Keratinocyte (primary cell): ENCODE measurements around the gene TRIP13. TPM values are rescaled to one million over a fixed set of nuclear protein-coding genes. Genes with fewer than 3 reads are reported as not detected.
"Not testable (repeated sequence)": the region's sequence is repeated elsewhere in the genome, so short reads cannot be mapped to it uniquely, and the experiment has no call there.

Experiments used
- DNase-seq: peaks from one replicate; pipeline ENCODE4 v3.0.0-alpha.2; 2011; ENCODE audit warnings: low read depth, missing footprints, low spot score
- FAIRE-seq: peaks from 2 replicates; lab custom pipeline; 2011; peaks lifted over from hg19 to GRCh38; lab: Jason Lieb, UNC
- H2AFZ ChIP-seq: 2 replicates; pipeline ENCODE4 v1.6.0; 2012; ENCODE audit warnings: low read length, control low read depth, inconsistent platforms; ENCODE audit not compliant: control insufficient read depth
- H3K27ac ChIP-seq: 2 replicates; pipeline ENCODE4 v1.5.1; 2011; ENCODE audit warnings: low read length; ENCODE audit not compliant: control insufficient read depth, insufficient read depth
- H3K27me3 ChIP-seq: 3 replicates; pipeline ENCODE4 v1.6.0; 2011; ENCODE audit warnings: low read length; ENCODE audit not compliant: control insufficient read depth, insufficient read depth; ENCODE audit errors: extremely low read depth
- H3K36me3 ChIP-seq, 2 experiments: 2 replicates in 1 of 2; 3 replicates in 1 of 2; pipeline ENCODE4 v1.5.1; 2011; ENCODE audit warnings: low read length in 2 of 2, mild to moderate bottlenecking in 1 of 2; ENCODE audit not compliant: control insufficient read depth in 2 of 2, insufficient read depth in 2 of 2; ENCODE audit errors: extremely low read depth in 1 of 2
- H3K4me1 ChIP-seq: 3 replicates; pipeline ENCODE4 v1.5.1; 2011; ENCODE audit warnings: low read length; ENCODE audit not compliant: control insufficient read depth, insufficient read depth; ENCODE audit errors: extremely low read depth
- H3K4me2 ChIP-seq: 3 replicates; pipeline ENCODE4 v1.6.0; 2011; ENCODE audit warnings: low read depth, low read length; ENCODE audit not compliant: control insufficient read depth, insufficient read depth; ENCODE audit errors: extremely low read depth
- H3K4me3 ChIP-seq, 3 experiments: fragments of 200-600 bp in 1 of 3; sonication (generic) in 1 of 3; 2 replicates in 2 of 3; 3 replicates in 1 of 3; pipeline ENCODE4 v1.5.1; 2011 to 2016; ENCODE audit warnings: low read length in 3 of 3, mild to moderate bottlenecking in 3 of 3, control low read depth in 2 of 3, inconsistent platforms in 1 of 3, low read depth in 1 of 3, mixed read lengths in 1 of 3, mixed run types in 1 of 3, moderate library complexity in 1 of 3; ENCODE audit not compliant: control insufficient read depth in 2 of 3, insufficient read depth in 2 of 3; ENCODE audit errors: extremely low read depth in 1 of 3
- H3K79me2 ChIP-seq: 2 replicates; pipeline ENCODE4 v1.6.0; 2012; ENCODE audit warnings: low read length; ENCODE audit not compliant: control insufficient read depth, insufficient read depth
- H3K9ac ChIP-seq: 3 replicates; pipeline ENCODE4 v1.6.0; 2011; ENCODE audit warnings: low read length; ENCODE audit not compliant: control insufficient read depth, insufficient read depth; ENCODE audit errors: extremely low read depth
- H3K9me1 ChIP-seq: 3 replicates; pipeline ENCODE4 v1.6.0; 2011; ENCODE audit warnings: low read length; ENCODE audit not compliant: control insufficient read depth, insufficient read depth; ENCODE audit errors: extremely low read depth
- H3K9me3 ChIP-seq: 2 replicates; pipeline ENCODE4 v1.5.1; 2012; ENCODE audit warnings: low read depth, low read length; ENCODE audit not compliant: control insufficient read depth
- H4K20me1 ChIP-seq: 3 replicates; pipeline ENCODE4 v1.6.0; 2011; ENCODE audit warnings: low read length; ENCODE audit not compliant: control insufficient read depth, insufficient read depth; ENCODE audit errors: extremely low read depth
- EZH2 ChIP-seq: IDR thresholded peaks from one replicate; pipeline ENCODE4 v1.6.1; 2012; ENCODE audit warnings: inconsistent platforms, mild to moderate bottlenecking, low read length, moderate library complexity
- dilution Hi-C: fragments of 300-500 bp; cut with MboI; formaldehyde crosslinking; loops from one replicate; pipeline ENCODE4 v1.7.0; 2020; ENCODE audit warnings: low sequenced_read_pairs; ENCODE audit not compliant: extremely low pct_ligation_motif_present
- polyA minus RNA-seq, 3 experiments: library from RNA; depleted of rRNA, polyadenylated mRNA; stranded (reverse); fragments of >200 nt; gene quantifications; 1 replicate in 1 of 3; 2 replicates in 1 of 3; 3 replicates in 1 of 3; pipeline ENCODE4 v1.2.3, GENCODE V29; 2011
- polyA plus RNA-seq, 5 experiments: library from polyadenylated mRNA; depleted of rRNA in 3 of 5; stranded (reverse) in 3 of 5; stranded (forward) in 1 of 5; unstranded in 1 of 5; fragments of >200 nt; gene quantifications; 1 replicate in 1 of 5; 2 replicates in 3 of 5; 3 replicates in 1 of 5; pipeline versions ENCODE4 v1.2.1 to v1.2.3, GENCODE V29; 2011 to 2012; ENCODE audit warnings: missing spikeins in 2 of 5, low read depth in 1 of 5, low replicate concordance in 1 of 5
- TF ChIP-seq, protein P1 (sequence below), 3 experiments: IDR thresholded peaks in 1 of 3; conservative IDR thresholded peaks in 1 of 3; optimal IDR thresholded peaks in 1 of 3; 2 replicates in 2 of 3; 3 replicates in 1 of 3; pipeline versions ENCODE3 to v1.5.1; 2011; ENCODE audit warnings: low read length in 3 of 3, mild to moderate bottlenecking in 3 of 3, moderate library complexity in 2 of 3, control low read depth in 1 of 3, inconsistent platforms in 1 of 3; ENCODE audit not compliant: insufficient read depth in 2 of 3; ENCODE audit errors: extremely low read depth in 1 of 3

TRIP13 gene, protein sequence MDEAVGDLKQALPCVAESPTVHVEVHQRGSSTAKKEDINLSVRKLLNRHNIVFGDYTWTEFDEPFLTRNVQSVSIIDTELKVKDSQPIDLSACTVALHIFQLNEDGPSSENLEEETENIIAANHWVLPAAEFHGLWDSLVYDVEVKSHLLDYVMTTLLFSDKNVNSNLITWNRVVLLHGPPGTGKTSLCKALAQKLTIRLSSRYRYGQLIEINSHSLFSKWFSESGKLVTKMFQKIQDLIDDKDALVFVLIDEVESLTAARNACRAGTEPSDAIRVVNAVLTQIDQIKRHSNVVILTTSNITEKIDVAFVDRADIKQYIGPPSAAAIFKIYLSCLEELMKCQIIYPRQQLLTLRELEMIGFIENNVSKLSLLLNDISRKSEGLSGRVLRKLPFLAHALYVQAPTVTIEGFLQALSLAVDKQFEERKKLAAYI
- 11.2 to 37.8 TPM (median 26.1 TPM) in 3 replicates for polyA plus RNA-seq
- 3.0 TPM for polyA plus RNA-seq (2011; ENCODE audit: low read depth)
- 12.7 and 17.9 TPM in 2 replicates for polyA plus RNA-seq (2011; cell fraction: cytosol; rRNA removed)
- 9.1 and 9.9 TPM in 2 replicates for polyA plus RNA-seq (2011; cell fraction: nucleus; rRNA removed)
- polyA plus RNA-seq (2012; ENCODE audit: low replicate concordance) = 2.2 and 18.4 TPM in 2 replicates
- polyA minus RNA-seq = 4.9 to 21.9 TPM (median 18.1 TPM) in 3 replicates
- 11.7 TPM for polyA minus RNA-seq (2011; cell fraction: cytosol; rRNA and poly(A)+ RNA removed)
- polyA minus RNA-seq (2011; cell fraction: nucleus; rRNA and poly(A)+ RNA removed) = 3.3 and 5.6 TPM in 2 replicates

DNA sequence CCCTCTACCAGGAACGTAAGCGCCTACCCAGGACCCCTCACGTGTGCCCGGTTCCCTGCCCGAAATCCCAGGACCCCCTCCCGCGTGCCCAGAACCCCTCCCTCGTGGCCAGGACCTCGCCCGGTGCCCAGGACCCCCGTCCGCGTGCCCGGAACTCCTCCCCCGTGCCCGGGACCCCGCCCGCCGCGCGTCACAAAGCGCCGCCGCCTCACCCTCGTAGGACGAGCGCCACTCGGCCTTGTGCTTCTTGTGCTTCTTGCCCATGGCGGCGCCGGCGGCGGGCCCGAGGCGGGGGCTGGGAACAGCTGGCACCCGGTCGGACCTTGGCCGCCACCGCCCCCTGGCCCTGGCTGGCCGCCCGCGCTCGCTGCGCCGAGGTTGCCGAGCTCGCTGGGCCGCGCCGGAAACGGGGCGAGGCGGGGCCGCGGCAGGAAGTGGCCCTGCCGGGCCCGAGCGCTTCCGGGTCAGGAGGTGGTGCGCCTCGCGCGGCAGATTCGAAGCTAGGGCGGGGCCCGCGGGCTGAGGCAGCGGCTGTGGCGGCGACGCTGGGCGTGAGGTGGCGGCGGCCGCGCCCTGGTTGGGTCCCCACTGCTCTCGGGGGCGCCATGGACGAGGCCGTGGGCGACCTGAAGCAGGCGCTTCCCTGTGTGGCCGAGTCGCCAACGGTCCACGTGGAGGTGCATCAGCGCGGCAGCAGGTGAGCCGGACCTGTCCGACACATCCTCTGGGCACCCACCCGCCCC, at the start of gene TRIP13, which contains the start of gene BRD9:
TRIP13 (plus strand) TSS at position 491 of the 743 bp plus-strand sequence; CDS start at position 606, 115 bp downstream.
BRD9 (minus strand) TSS at position 408 of the 743 bp plus-strand sequence; CDS start at position 264, 144 bp downstream.
- Histone ChIP-seq H2AFZ (peak within 1 kb of the TSS; percentile 78), H3K27me3 (no peaks in the 10 kb centered on the region), H3K4me2 (peak within 1 kb of the TSS; percentile 85), H3K9ac (peak within 1 kb of the TSS; percentile 96), H3K9me1 (no peaks in the 10 kb centered on the region), H3K79me2 (peaks cover 67% of the 10 kb centered on the region), H3K9me3 (no peaks in the 10 kb centered on the region), H4K20me1 (no peaks in the 10 kb centered on the region), H3K36me3 (peaks cover 21 to 45% of the 10 kb centered on the region in 2 experiments), H3K4me3 (peak within 1 kb of the TSS; percentile 82 to 86 (median 83)), H3K27ac (peak within 1 kb of the TSS; percentile 93), H3K4me1 (peaks cover 18% of the 10 kb centered on the region)
- DNase-seq (peak; percentile 21), FAIRE-seq (no peak)
- TF ChIP-seq, protein P1, sequence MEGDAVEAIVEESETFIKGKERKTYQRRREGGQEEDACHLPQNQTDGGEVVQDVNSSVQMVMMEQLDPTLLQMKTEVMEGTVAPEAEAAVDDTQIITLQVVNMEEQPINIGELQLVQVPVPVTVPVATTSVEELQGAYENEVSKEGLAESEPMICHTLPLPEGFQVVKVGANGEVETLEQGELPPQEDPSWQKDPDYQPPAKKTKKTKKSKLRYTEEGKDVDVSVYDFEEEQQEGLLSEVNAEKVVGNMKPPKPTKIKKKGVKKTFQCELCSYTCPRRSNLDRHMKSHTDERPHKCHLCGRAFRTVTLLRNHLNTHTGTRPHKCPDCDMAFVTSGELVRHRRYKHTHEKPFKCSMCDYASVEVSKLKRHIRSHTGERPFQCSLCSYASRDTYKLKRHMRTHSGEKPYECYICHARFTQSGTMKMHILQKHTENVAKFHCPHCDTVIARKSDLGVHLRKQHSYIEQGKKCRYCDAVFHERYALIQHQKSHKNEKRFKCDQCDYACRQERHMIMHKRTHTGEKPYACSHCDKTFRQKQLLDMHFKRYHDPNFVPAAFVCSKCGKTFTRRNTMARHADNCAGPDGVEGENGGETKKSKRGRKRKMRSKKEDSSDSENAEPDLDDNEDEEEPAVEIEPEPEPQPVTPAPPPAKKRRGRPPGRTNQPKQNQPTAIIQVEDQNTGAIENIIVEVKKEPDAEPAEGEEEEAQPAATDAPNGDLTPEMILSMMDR (optimal IDR thresholded peaks at IDR 0.05 in 1 of 3, IDR thresholded peaks at IDR 0.05 in 1 of 3, conservative IDR thresholded peaks at IDR 0.05 in 1 of 3; ENCODE audit: extremely low read depth in 1 of 3, insufficient read depth in 2 of 3, low read length in 3 of 3) = no peak
- no peak for TF ChIP-seq EZH2
- dilution Hi-C loops = no loop called here

DNA sequence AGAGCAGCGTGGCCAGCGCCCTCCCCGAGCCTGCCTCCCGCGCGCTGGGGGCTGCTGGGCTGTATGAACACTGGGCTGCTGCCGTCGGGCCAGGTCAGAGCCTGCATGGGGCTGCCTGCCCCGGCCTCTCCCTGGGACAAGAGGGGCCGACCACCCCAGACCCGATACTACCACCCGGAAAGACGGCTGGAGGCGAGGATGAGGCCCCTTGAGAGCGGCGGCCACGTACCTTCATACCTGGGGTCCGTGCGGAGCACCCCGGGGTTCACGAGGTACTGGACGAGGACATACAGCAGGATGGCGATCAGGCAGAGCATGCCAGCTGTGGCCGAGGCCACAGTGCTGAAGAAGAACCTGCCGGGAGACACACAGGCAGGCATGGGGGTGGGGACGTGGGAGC, 49.3 kb upstream of the TRIP13 start:
- H3K9me1 ChIP-seq, H3K4me1 ChIP-seq, FAIRE-seq, H3K27me3 ChIP-seq, dilution Hi-C loops, H3K4me3 ChIP-seq, H3K36me3 ChIP-seq, H2AFZ ChIP-seq, H3K79me2 ChIP-seq, DNase-seq, H3K9ac ChIP-seq, H3K27ac ChIP-seq, H3K9me3 ChIP-seq, H3K4me2 ChIP-seq, H4K20me1 ChIP-seq: not testable (repeated sequence)

DNA sequence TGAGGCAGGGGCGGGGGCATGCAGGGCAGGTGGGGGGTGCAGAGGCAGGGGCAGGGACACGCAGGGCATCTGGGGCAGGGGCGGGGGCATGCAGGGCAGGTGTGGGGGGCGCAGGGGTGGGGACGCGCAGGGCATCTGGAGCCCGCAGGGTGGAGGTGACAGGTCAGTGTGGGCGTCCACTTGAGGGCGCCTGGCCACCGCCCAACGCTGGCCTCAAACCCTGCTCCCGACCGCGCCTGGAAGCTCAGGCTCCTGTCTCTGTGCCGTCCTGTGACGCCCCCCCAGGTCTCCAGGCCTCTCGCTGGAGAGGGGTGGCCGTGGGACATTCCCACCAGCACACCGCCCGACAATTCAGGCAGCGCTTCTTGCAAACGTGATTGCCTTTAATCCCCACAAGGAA, 48.8 kb upstream of the TRIP13 start:
- H3K36me3 ChIP-seq, FAIRE-seq, H3K27me3 ChIP-seq, H3K4me1 ChIP-seq, H3K79me2 ChIP-seq, dilution Hi-C loops, H3K9me3 ChIP-seq, H3K4me3 ChIP-seq, H3K9ac ChIP-seq, H4K20me1 ChIP-seq, H2AFZ ChIP-seq, DNase-seq, H3K4me2 ChIP-seq, H3K9me1 ChIP-seq, H3K27ac ChIP-seq: not testable (repeated sequence)

DNA sequence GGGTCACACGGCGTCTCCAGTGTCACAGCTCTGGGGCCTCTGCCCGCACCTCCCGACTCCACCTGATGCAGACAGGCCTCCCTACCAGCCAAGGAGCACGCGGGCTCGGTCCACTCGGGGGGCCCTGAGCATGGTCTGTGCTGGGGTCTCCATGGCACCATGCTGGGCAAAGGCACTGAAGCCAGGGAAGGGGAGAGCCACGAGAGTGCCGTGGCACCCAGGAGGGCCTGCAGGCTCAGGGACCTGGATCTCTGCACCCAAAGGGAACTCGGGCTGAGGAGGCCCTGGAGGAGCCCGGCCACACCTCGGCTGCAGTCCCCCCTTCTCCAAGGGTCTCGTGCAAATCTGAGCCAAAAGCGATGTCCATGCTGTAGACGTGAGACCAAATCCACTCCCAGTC, 48.3 kb upstream of the TRIP13 start:
- H3K4me3 ChIP-seq, H3K4me1 ChIP-seq, H4K20me1 ChIP-seq, H3K9ac ChIP-seq, DNase-seq, H3K9me3 ChIP-seq, H3K4me2 ChIP-seq, dilution Hi-C loops, FAIRE-seq, H2AFZ ChIP-seq, H3K36me3 ChIP-seq, H3K9me1 ChIP-seq, H3K27me3 ChIP-seq, H3K27ac ChIP-seq, H3K79me2 ChIP-seq: not testable (repeated sequence)
